ENCODE measurements around the gene LEO1. TPM values are rescaled to one million over a fixed set of nuclear protein-coding genes. Genes with fewer than 3 reads are reported as not detected.

Gene LEO1
- 17.9 and 19.4 TPM in 2 replicates for total RNA-seq
- long read RNA-seq, transcript LEO1-201 (12 exons, 2,193 nt), result major isoform, 104 of 227 reads
- long read RNA-seq, partial matches to known transcripts, result 114 of 227 reads
- long read RNA-seq, other reads (novel, unspliced or antisense), result 9 of 227 reads

- Mint-ChIP-seq H3K9me3 (ENCODE audit: unreplicated experiment) (peaks cover 4% of the 10 kb centered on the region), H3K36me3 (ENCODE audit: unreplicated experiment) (peaks cover 15% of the 10 kb centered on the region), H3K4me3 (ENCODE audit: unreplicated experiment) (peak within 1 kb of the TSS; percentile 98), H3K4me1 (ENCODE audit: unreplicated experiment) (peaks cover 27% of the 10 kb centered on the region), H3K27me3 (ENCODE audit: unreplicated experiment) (no peaks in the 10 kb centered on the region), H3K27ac (ENCODE audit: unreplicated experiment) (peak within 1 kb of the TSS; percentile 97)
- DNase-seq (ENCODE audit: extremely low spot score, unreplicated experiment), result peak; percentile 95
- peak; percentile 61 for TF ChIP-seq CTCF (IDR thresholded peaks at IDR 0.05)
These were observed at the start of gene LEO1 for GRCh38 chr15:51971375-51972133. TSS of gene LEO1 (minus strand) at chr15:51971778. CDS start at chr15:51971745, 33 bp downstream.

GRCh38 chr15:52021128-52021671 lies 49.6 kb upstream of the LEO1 start:
- no peaks in the 10 kb centered on the region for H3K27me3 Mint-ChIP-seq (ENCODE audit: unreplicated experiment)

GRCh38 chr15:52020221-52021085 lies 48.9 kb upstream of the LEO1 start:
- H3K4me1 Mint-ChIP-seq (ENCODE audit: unreplicated experiment), result peaks cover 43% of the 10 kb centered on the region
- no peak for DNase-seq (ENCODE audit: extremely low spot score, unreplicated experiment)
- no peak for TF ChIP-seq CTCF (IDR thresholded peaks at IDR 0.05)

More at GRCh38 chr15:52021128-52021671, 49.6 kb upstream of the LEO1 start:
- H3K9me3 Mint-ChIP-seq (ENCODE audit: unreplicated experiment), result no peaks in the 10 kb centered on the region
- no peaks in the 10 kb centered on the region for H3K36me3 Mint-ChIP-seq (ENCODE audit: unreplicated experiment)
- no peak for DNase-seq (ENCODE audit: extremely low spot score, unreplicated experiment)
- TF ChIP-seq CTCF (IDR thresholded peaks at IDR 0.05), result no peak
- peaks cover 46% of the 10 kb centered on the region for H3K4me1 Mint-ChIP-seq (ENCODE audit: unreplicated experiment)
- peak overlapping the region; percentile 90 for H3K4me3 Mint-ChIP-seq (ENCODE audit: unreplicated experiment)
- H3K27ac Mint-ChIP-seq (ENCODE audit: unreplicated experiment), result peak overlapping the region; percentile 98

GRCh38 chr15:52019394-52020220 lies 48.0 kb upstream of the LEO1 start:
- H3K36me3 Mint-ChIP-seq (ENCODE audit: unreplicated experiment), result no peaks in the 10 kb centered on the region
- peaks cover 43% of the 10 kb centered on the region for H3K4me1 Mint-ChIP-seq (ENCODE audit: unreplicated experiment)
- no peak for TF ChIP-seq CTCF (IDR thresholded peaks at IDR 0.05)
- no peaks in the 10 kb centered on the region for H3K9me3 Mint-ChIP-seq (ENCODE audit: unreplicated experiment)
- peak overlapping the region; percentile 99 for H3K27ac Mint-ChIP-seq (ENCODE audit: unreplicated experiment)
- DNase-seq (ENCODE audit: extremely low spot score, unreplicated experiment), result peak; percentile 93
- H3K27me3 Mint-ChIP-seq (ENCODE audit: unreplicated experiment), result no peaks in the 10 kb centered on the region
- H3K4me3 Mint-ChIP-seq (ENCODE audit: unreplicated experiment), result peak overlapping the region; percentile 96

More at GRCh38 chr15:52020221-52021085, 48.9 kb upstream of the LEO1 start:
- Mint-ChIP-seq H3K9me3 (ENCODE audit: unreplicated experiment) (no peaks in the 10 kb centered on the region), H3K27ac (ENCODE audit: unreplicated experiment) (peak overlapping the region; percentile 98), H3K27me3 (ENCODE audit: unreplicated experiment) (no peaks in the 10 kb centered on the region), H3K4me3 (ENCODE audit: unreplicated experiment) (peak overlapping the region; percentile 90), H3K36me3 (ENCODE audit: unreplicated experiment) (no peaks in the 10 kb centered on the region)

Data from osteocyte (in vitro differentiated cells).